Activated CD4-positive, alpha-beta memory T cell treated with anti-CD3 and anti-CD28 coated beads, Interleukin-2, amount 10 ng/mL, durations not matched to agents 7 days and 5 days (primary cell): Measurements from ENCODE around the gene YTHDC2. TPM values are rescaled to one million over a fixed set of nuclear protein-coding genes. Genes with fewer than 3 reads are reported as not detected.

Experiments used
- CTCF ChIA-PET: fragments of 350-600 bp; sonication (Branson Sonifier 250); formaldehyde crosslinking; loops from one replicate; lab custom pipeline; 2021; ENCODE audit warnings: antibody characterized with exemption, inconsistent platforms; lab: Charles Lee
- POLR2A ChIA-PET: fragments of 350-600 bp; sonication (Branson Sonifier 250); formaldehyde crosslinking; loops from one replicate; lab custom pipeline; 2021; ENCODE audit warnings: antibody characterized with exemption; lab: Charles Lee
- DNase-seq: peaks from one replicate; pipeline ENCODE4 v3.0.0-alpha.2; 2020
- H3K27ac Mint-ChIP-seq: one replicate; pipeline ENCODE4 v1.8.0; 2021; ENCODE audit warnings: mild to moderate bottlenecking, mixed read lengths
- H3K27me3 Mint-ChIP-seq: one replicate; pipeline ENCODE4 v1.8.0; 2021; ENCODE audit warnings: mixed read lengths
- H3K36me3 Mint-ChIP-seq: one replicate; pipeline ENCODE4 v1.8.0; 2021; ENCODE audit warnings: low read depth, mixed read lengths
- H3K4me1 Mint-ChIP-seq: one replicate; pipeline ENCODE4 v1.8.0; 2021; ENCODE audit warnings: mixed read lengths
- H3K4me3 Mint-ChIP-seq: one replicate; pipeline ENCODE4 v1.8.0; 2021; ENCODE audit warnings: mild to moderate bottlenecking, mixed read lengths
- H3K9me3 Mint-ChIP-seq: one replicate; pipeline ENCODE4 v1.8.0; 2021; ENCODE audit warnings: mixed read lengths
- total RNA-seq, 2 experiments: library from RNA; stranded (reverse); gene quantifications; one replicate each; pipeline ENCODE4 v1.2.3, GENCODE V29; 2021

YTHDC2 gene
- total RNA-seq, 2 experiments from 2014 or later: 30.3 to 31.0 TPM

- ChIA-PET POLR2A (interaction anchor here (0.6 kb wide), 1 partner anchor 73 kb away, joined by 3 read pairs; no protein-coding TSS in a partner anchor), CTCF (interaction anchor here (0.6 to 2.6 kb wide), 28 partner anchors 8 to 1634 kb away, joined by 3 to 46 read pairs (median 5); no protein-coding TSS in a partner anchor)
- Mint-ChIP-seq H3K36me3 (no peaks in the 10 kb centered on the region), H3K27me3 (peaks cover 20% of the 10 kb centered on the region), H3K4me1 (peaks cover 15% of the 10 kb centered on the region), H3K9me3 (no peaks in the 10 kb centered on the region), H3K27ac (no peak overlapping the region), H3K4me3 (no peak overlapping the region)
- DNase-seq: no peak
These were observed 98.6 kb downstream of the YTHDC2 start for GRCh38 chr5:113612060-113612496.

GRCh38 chr5:113614191-113614590 is 100.7 kb downstream of the YTHDC2 start:
- H3K27ac Mint-ChIP-seq: no peak overlapping the region
- no peak overlapping the region for H3K4me3 Mint-ChIP-seq
- POLR2A ChIA-PET: no interaction called here

DNA sequence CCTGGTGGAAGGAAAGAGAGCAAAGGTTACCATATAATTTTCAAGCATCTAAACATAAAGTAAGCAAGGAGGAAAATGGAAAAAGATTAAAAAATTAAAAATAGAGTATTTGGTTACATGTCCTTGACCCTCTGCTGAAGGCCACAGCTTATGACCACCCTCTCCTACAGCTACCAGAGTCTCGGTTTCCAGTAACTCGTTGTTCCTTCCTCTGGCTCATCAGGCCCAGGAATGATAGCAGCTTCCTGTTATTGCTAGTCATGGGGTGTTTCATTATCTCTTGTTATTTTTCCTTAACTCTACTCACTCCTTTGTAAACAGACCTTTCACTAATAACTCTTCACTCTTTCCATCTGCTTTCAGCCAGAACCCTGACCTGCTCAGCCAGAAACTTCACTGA is 102.2 kb downstream of the YTHDC2 start:
- no peak overlapping the region for H3K27ac Mint-ChIP-seq
- ChIA-PET CTCF (interaction anchor here (1.0 kb wide), 1 partner anchor 10 kb away, joined by 4 read pairs; no protein-coding TSS in a partner anchor), POLR2A (no interaction called here)
- peaks cover 3% of the 10 kb centered on the region for H3K4me1 Mint-ChIP-seq
- H3K27me3 Mint-ChIP-seq: peaks cover 14% of the 10 kb centered on the region
- DNase-seq: no peak
- no peaks in the 10 kb centered on the region for H3K9me3 Mint-ChIP-seq
- H3K4me3 Mint-ChIP-seq: no peak overlapping the region
- no peaks in the 10 kb centered on the region for H3K36me3 Mint-ChIP-seq

More at GRCh38 chr5:113614191-113614590, 100.7 kb downstream of the YTHDC2 start:
- Mint-ChIP-seq H3K9me3 (no peaks in the 10 kb centered on the region), H3K36me3 (no peaks in the 10 kb centered on the region), H3K27me3 (peaks cover 20% of the 10 kb centered on the region), H3K4me1 (peaks cover 3% of the 10 kb centered on the region)
- CTCF ChIA-PET: interaction anchor here (0.6 kb wide), 1 partner anchor 451 kb away, joined by 3 read pairs; no protein-coding TSS in a partner anchor
- no peak for DNase-seq

DNA sequence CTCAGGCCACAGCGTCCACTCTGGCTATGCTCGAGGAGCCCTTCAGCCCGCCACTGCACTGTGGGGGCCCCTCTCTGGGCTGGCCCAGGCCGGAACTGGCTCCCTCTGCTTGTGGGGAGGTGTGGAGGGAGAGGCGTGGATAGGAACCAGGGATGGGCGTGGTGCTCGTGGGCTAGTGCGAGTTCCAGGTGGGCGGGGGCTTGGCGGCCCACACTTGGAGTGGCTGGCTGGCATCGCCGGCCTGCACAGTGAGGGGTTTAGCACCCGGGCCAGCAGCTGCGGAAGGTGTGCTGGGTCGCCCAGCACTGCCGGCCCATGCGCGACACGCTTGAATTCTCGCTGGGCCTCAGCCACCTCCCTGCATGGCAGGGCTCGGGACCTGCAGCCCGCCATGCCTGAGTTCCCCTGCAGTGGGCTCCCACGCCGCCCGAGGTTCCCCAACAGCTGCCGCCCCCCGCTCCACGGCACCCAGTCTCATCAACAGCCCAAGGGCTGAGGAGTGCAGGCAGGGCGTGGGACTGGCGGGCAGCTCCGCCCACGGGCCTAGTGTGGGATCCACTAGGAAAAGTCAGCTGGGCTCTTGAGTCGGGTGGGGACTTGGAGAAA is 103.8 kb downstream of the YTHDC2 start:
- Mint-ChIP-seq H3K4me3 (no peak overlapping the region), H3K27ac (no peak overlapping the region), H3K27me3 (peaks cover 12% of the 10 kb centered on the region), H3K4me1 (peaks cover 3% of the 10 kb centered on the region), H3K36me3 (no peaks in the 10 kb centered on the region), H3K9me3 (no peaks in the 10 kb centered on the region)
- no peak for DNase-seq
- ChIA-PET POLR2A (no interaction called here), CTCF (interaction anchor here (1.0 kb wide), 1 partner anchor 10 kb away, joined by 3 read pairs; no protein-coding TSS in a partner anchor)

DNA sequence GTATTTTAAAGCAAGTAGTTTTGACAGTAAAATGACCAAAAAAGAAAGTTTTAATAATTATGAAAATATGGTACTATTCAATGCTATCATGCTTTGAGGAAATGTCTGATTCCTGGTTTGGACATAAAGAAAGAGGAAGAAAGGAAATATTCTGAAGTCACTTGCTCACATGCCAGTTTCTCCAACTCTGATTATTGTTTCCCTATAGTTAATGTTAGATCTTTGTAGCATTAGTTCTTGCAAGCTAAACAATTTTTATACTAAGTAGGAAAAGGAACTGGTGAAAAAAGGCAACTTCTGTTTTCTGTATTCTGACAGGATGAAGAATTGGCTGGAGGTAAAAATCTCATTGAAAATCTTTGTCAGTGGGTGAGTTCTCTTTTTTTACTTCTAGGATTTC is 119.5 kb downstream of the YTHDC2 start:
- POLR2A ChIA-PET: no interaction called here
- no peaks in the 10 kb centered on the region for H3K4me1 Mint-ChIP-seq
- H3K27me3 Mint-ChIP-seq: peaks cover 8% of the 10 kb centered on the region
- no peaks in the 10 kb centered on the region for H3K9me3 Mint-ChIP-seq
- H3K4me3 Mint-ChIP-seq: no peak overlapping the region
- CTCF ChIA-PET: interaction anchor here (1.7 kb wide), 1 partner anchor 21 kb away, joined by 5 read pairs; no protein-coding TSS in a partner anchor
- H3K27ac Mint-ChIP-seq: no peak overlapping the region
- H3K36me3 Mint-ChIP-seq: no peaks in the 10 kb centered on the region
- no peak for DNase-seq

DNA sequence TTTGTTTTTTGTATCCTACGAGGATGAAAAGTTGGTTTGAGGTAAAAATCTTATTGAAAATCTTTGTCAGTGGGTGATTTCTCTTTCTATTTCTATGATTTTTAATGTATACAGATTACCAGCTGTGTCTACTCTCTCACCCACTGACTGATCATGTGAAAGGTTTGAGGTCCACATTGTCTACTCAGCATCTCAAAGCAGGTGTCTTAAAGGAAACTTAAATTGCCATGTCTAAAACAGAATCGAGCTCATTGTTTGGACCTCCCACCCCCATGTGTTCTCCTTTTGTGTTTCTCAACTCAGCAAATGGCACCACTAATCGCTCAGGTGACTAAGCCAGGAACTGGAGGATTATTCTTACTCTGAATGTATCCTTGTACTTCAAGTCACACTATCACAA is 121.5 kb downstream of the YTHDC2 start:
- no peaks in the 10 kb centered on the region for H3K4me1 Mint-ChIP-seq
- POLR2A ChIA-PET: no interaction called here

DNA sequence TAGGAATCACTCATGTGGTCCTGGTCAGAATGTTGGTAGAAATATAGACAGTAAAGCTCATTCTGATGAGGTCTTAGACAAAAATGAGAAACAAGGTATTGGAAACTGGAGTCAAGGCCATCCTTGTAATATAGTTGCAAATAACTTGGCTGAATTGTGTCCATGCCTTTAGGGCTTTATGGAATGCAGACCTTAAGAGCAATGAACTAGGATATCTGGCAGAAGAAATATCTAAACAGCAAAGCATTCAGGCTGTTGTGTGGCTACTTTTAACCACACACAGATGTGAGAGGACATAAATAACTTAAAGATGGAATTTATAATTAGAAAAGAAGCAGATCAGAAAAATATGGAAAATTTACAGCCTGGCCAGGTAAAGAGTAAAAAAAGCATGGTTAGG is 128.2 kb downstream of the YTHDC2 start:
- no peak overlapping the region for H3K27ac Mint-ChIP-seq
- H3K4me1 Mint-ChIP-seq: no peaks in the 10 kb centered on the region
- H3K4me3 Mint-ChIP-seq: no peak overlapping the region
- peaks cover 3% of the 10 kb centered on the region for H3K27me3 Mint-ChIP-seq
- ChIA-PET POLR2A (no interaction called here), CTCF (no interaction called here)
- no peak for DNase-seq
- no peaks in the 10 kb centered on the region for H3K9me3 Mint-ChIP-seq
- no peaks in the 10 kb centered on the region for H3K36me3 Mint-ChIP-seq

More for the DNA sequence above, 121.5 kb downstream of the YTHDC2 start:
- H3K27ac Mint-ChIP-seq: no peak overlapping the region
- H3K4me3 Mint-ChIP-seq: no peak overlapping the region
- DNase-seq: no peak
- H3K27me3 Mint-ChIP-seq: peaks cover 5% of the 10 kb centered on the region
- CTCF ChIA-PET: no interaction called here
- no peaks in the 10 kb centered on the region for H3K9me3 Mint-ChIP-seq
- H3K36me3 Mint-ChIP-seq: no peaks in the 10 kb centered on the region

Other genes starting within 250 kb of the YTHDC2 start
- not detected for gene TSSK1B, start 78.7 kb upstream of the YTHDC2 start, total RNA-seq
- 10 to 100 TPM in 1 of 2 experiments, 1 to 10 TPM in 1; 8.6 to 10.4 TPM for gene MCC, start 25.2 kb upstream of the YTHDC2 start, total RNA-seq